ENCODE results near the gene MKLN1. TPM values are rescaled to one million over a fixed set of nuclear protein-coding genes. Genes with fewer than 3 reads are reported as not detected.

Gene MKLN1
- total RNA-seq, 1 experiment from 2014 or later, result 34.3 TPM

DNA sequence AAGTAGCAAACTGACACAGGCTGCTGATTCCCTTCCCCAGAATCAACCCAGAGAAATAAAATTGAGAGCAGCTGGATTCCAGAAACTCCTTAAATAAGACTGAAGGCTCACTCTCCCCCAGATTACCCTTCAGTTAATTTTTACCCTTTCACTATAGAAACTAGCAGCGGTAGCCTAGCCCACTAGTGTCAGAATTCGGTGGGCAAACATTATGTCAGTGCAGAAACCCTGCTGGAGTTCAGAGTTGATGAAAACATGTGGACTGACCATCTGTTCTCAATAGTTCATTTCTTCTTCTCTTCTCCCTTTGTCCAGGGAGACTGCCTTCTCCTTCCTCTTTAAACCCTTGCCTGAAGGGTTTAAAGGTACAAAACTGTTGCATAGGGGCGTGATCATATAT, 128.7 kb downstream of the MKLN1 start:
- no peaks in the 10 kb centered on the region for H3K9me3 Mint-ChIP-seq
- no peak overlapping the region for H3K56ac ChIP-seq (ENCODE audit: insufficient read length, low read depth, low read length)
- no peak overlapping the region for H3K4ac ChIP-seq (ENCODE audit: low read depth, low read length)
- no peak overlapping the region for H3K23ac ChIP-seq (ENCODE audit: insufficient read length, low read depth, low read length)
- H3K23me2 ChIP-seq (ENCODE audit: insufficient read length, low read depth, low read length, poor library complexity, severe bottlenecking), result no peaks in the 10 kb centered on the region
- no peaks in the 10 kb centered on the region for H4K20me1 ChIP-seq (ENCODE audit: control insufficient read depth, insufficient read depth, insufficient read length)
- H3K4me2 ChIP-seq (ENCODE audit: insufficient read depth, insufficient read length, low read length), result no peak overlapping the region
- no peak overlapping the region for H3K27ac Mint-ChIP-seq
- H2BK15ac ChIP-seq (ENCODE audit: low read depth, low read length), result no peak overlapping the region
- no peak overlapping the region for H2BK120ac ChIP-seq (ENCODE audit: low read depth, low read length, poor library complexity, severe bottlenecking)
- no peak overlapping the region for H2BK12ac ChIP-seq (ENCODE audit: insufficient read length, low read depth, low read length)
- no peak for DNase-seq
- H3K27ac ChIP-seq (ENCODE audit: insufficient read length, low read depth, low read length), result no peak overlapping the region
- no peaks in the 10 kb centered on the region for H3K27me3 Mint-ChIP-seq (ENCODE audit: low read depth)
- H3T11ph ChIP-seq (ENCODE audit: low read length), result no peak overlapping the region
- peaks cover 0 to 10% (median 0%) of the 10 kb centered on the region in 3 experiments; a peak in 4 of 7 replicates for H3K36me3 Mint-ChIP-seq (ENCODE audit: insufficient read depth in 1 of 3, low read depth in 3 of 3)
- H3K4me1 ChIP-seq (ENCODE audit: insufficient read depth, low read length), result no peaks in the 10 kb centered on the region
- H3K18ac ChIP-seq (ENCODE audit: insufficient read length, low read depth, low read length), result no peak overlapping the region
- no peaks in the 10 kb centered on the region for H3K9me3 ChIP-seq (ENCODE audit: control insufficient read depth, low read depth, low read length)
- no peaks in the 10 kb centered on the region for H3K79me2 ChIP-seq (ENCODE audit: insufficient read depth, low read length)
- no peak overlapping the region for H2BK5ac ChIP-seq (ENCODE audit: insufficient read length, low read length)
- no peak overlapping the region for H2AK5ac ChIP-seq (ENCODE audit: insufficient read length, low read length)
- no peak overlapping the region for H2AFZ ChIP-seq (ENCODE audit: low read length)
- H3K9ac ChIP-seq (ENCODE audit: extremely low read depth, insufficient read length, low read length), result no peak overlapping the region
- H2BK20ac ChIP-seq (ENCODE audit: low read depth, low read length, poor library complexity, severe bottlenecking), result no peak overlapping the region
- H3K4me3 Mint-ChIP-seq, result no peak overlapping the region
- no peak overlapping the region for H4K5ac ChIP-seq (ENCODE audit: insufficient read length, low read depth, low read length)
- TF ChIP-seq, protein P1, sequence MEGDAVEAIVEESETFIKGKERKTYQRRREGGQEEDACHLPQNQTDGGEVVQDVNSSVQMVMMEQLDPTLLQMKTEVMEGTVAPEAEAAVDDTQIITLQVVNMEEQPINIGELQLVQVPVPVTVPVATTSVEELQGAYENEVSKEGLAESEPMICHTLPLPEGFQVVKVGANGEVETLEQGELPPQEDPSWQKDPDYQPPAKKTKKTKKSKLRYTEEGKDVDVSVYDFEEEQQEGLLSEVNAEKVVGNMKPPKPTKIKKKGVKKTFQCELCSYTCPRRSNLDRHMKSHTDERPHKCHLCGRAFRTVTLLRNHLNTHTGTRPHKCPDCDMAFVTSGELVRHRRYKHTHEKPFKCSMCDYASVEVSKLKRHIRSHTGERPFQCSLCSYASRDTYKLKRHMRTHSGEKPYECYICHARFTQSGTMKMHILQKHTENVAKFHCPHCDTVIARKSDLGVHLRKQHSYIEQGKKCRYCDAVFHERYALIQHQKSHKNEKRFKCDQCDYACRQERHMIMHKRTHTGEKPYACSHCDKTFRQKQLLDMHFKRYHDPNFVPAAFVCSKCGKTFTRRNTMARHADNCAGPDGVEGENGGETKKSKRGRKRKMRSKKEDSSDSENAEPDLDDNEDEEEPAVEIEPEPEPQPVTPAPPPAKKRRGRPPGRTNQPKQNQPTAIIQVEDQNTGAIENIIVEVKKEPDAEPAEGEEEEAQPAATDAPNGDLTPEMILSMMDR (conservative IDR thresholded peaks at IDR 0.05), result no peak
- H4K8ac ChIP-seq (replicated peaks; ENCODE audit: insufficient read length, low read depth, low read length), result no peak overlapping the region
- H3K79me1 ChIP-seq (ENCODE audit: insufficient read depth, low read depth, low read length, poor library complexity, severe bottlenecking), result no peaks in the 10 kb centered on the region
- H4K91ac ChIP-seq (ENCODE audit: insufficient read length, low read depth, low read length), result no peak overlapping the region
- H3K27me3 ChIP-seq (ENCODE audit: insufficient read depth, low read length), result no peaks in the 10 kb centered on the region
- WGBS (ENCODE audit: extremely low coverage, insufficient read length, low lambda C conversion rate), result no CpG with 5 or more reads among the region's 3 CpGs
- H3K14ac ChIP-seq (ENCODE audit: insufficient read depth, low read length), result no peak overlapping the region
- H3K4me1 Mint-ChIP-seq, result peaks cover 0 to 2% of the 10 kb centered on the region in 2 experiments; a peak in 1 of 4 replicates
